CD4-positive, alpha-beta T cell (primary cell): ENCODE data around the gene ANKH. TPM values are rescaled to one million over a fixed set of nuclear protein-coding genes. Genes with fewer than 3 reads are reported as not detected.

Source experiments
- ATAC-seq: fragments of 200-7000 bp; cut with Tn5 transposase; one replicate; pipeline ENCODE4 v1.10.0; 2022; ENCODE audit warnings: mild to moderate bottlenecking; ENCODE audit not compliant: poor library complexity
- CTCF ChIA-PET: fragments of 350-600 bp; sonication (Branson Sonifier 250); formaldehyde crosslinking; loops from one replicate; lab custom pipeline; 2021; ENCODE audit warnings: antibody characterized with exemption, inconsistent platforms; lab: Charles Lee
- POLR2A ChIA-PET: fragments of 350-600 bp; sonication (Branson Sonifier 250); formaldehyde crosslinking; loops from one replicate; lab custom pipeline; 2021; ENCODE audit warnings: antibody characterized with exemption, inconsistent platforms; lab: Charles Lee
- DNase-seq, 14 experiments: peaks; one replicate each; pipeline ENCODE4 v3.0.0-alpha.2; 2013 to 2020; ENCODE audit warnings: mixed read lengths in 2 of 14
- H3K27ac ChIP-seq, 2 donors: one replicate each; pipeline versions ENCODE4 v1.5.1 to v1.7.0; 2013; ENCODE audit warnings: low read length in 2 of 2, low read depth in 1 of 2, mild to moderate bottlenecking in 1 of 2
- H3K27me3 ChIP-seq, 2 experiments: 1 replicate in 1 of 2; 2 replicates in 1 of 2; pipeline versions ENCODE4 v1.6.1 to v1.7.0; 2013; ENCODE audit warnings: low read length in 2 of 2, control low read depth in 1 of 2, mild to moderate bottlenecking in 1 of 2, moderate library complexity in 1 of 2; ENCODE audit not compliant: insufficient read depth in 2 of 2, control insufficient read depth in 1 of 2
- H3K36me3 ChIP-seq: one replicate; pipeline ENCODE4 v1.6.1; 2013; ENCODE audit warnings: low read length, control low read depth; ENCODE audit not compliant: insufficient read depth
- H3K4me1 ChIP-seq: one replicate; pipeline ENCODE4 v1.6.1; 2013; ENCODE audit warnings: low read length, control low read depth; ENCODE audit not compliant: insufficient read depth
- H3K4me3 ChIP-seq: one replicate; pipeline ENCODE4 v1.5.1; 2013; ENCODE audit warnings: mild to moderate bottlenecking, low read length, moderate library complexity
- H3K9me3 ChIP-seq, 2 experiments: 1 replicate in 1 of 2; 2 replicates in 1 of 2; pipeline versions ENCODE4 v1.6.1 to v1.7.0; 2013; ENCODE audit warnings: low read length in 2 of 2, mild to moderate bottlenecking in 2 of 2, control low read depth in 1 of 2, moderate library complexity in 1 of 2; ENCODE audit not compliant: control insufficient read depth in 1 of 2, insufficient read depth in 1 of 2
- H3K27ac Mint-ChIP-seq: one replicate; pipeline ENCODE4 v1.8.0; 2020; ENCODE audit warnings: mixed read lengths
- H3K27me3 Mint-ChIP-seq: one replicate; pipeline ENCODE4 v1.8.0; 2021; ENCODE audit warnings: mixed read lengths
- H3K36me3 Mint-ChIP-seq: one replicate; pipeline ENCODE4 v1.8.0; 2021; ENCODE audit warnings: low read depth, mixed read lengths
- H3K4me1 Mint-ChIP-seq: one replicate; pipeline ENCODE4 v1.8.0; 2021; ENCODE audit warnings: low read depth, mixed read lengths
- H3K4me3 Mint-ChIP-seq: one replicate; pipeline ENCODE4 v1.8.0; 2020; ENCODE audit warnings: mild to moderate bottlenecking, mixed read lengths
- H3K9me3 Mint-ChIP-seq: one replicate; pipeline ENCODE4 v1.8.0; 2020; ENCODE audit warnings: mixed read lengths
- CTCF ChIP-seq: fragments of 200-600 bp; IDR thresholded peaks from one replicate; pipeline ENCODE4 v1.8.0; 2022; ENCODE audit warnings: antibody characterized with exemption, mild to moderate bottlenecking
- intact Hi-C, 2 experiments: fragments of 100-400 bp; cut with DNase I in 1 of 2; cut with micrococcal nuclease in 1 of 2; formaldehyde crosslinking; loops; one replicate each; pipeline versions ENCODE4 v1.15.1 to v1.9.0; 2023 to 2025; cut with DNase I, micrococcal nuclease
- total RNA-seq, 174 experiments: library from RNA in 2 of 174; stranded (reverse) in 2 of 174; gene quantifications; one replicate each; pipeline ENCODE4 v1.2.3 and lab custom pipeline; 2021 to 2026

ANKH gene
- total RNA-seq, 2 experiments from 2014 or later, result 69.5 to 72.3 TPM

- intact Hi-C loops, result no loop called here
- H3K9me3 ChIP-seq, result no peaks in the 10 kb centered on the region
- Mint-ChIP-seq H3K4me3 (no peak overlapping the region), H3K9me3 (no peaks in the 10 kb centered on the region), H3K4me1 (peaks cover 40% of the 10 kb centered on the region), H3K27me3 (no peaks in the 10 kb centered on the region), H3K36me3 (peaks cover 71% of the 10 kb centered on the region), H3K27ac (no peak overlapping the region)
- POLR2A ChIA-PET, result interaction anchor here (0.6 to 3.6 kb wide), 2 partner anchors 11 to 15 kb away, joined by 3 to 28 read pairs; no protein-coding TSS in a partner anchor
- no peak for DNase-seq
- no peaks in the 10 kb centered on the region for H3K27me3 ChIP-seq
- ATAC-seq, result no peak
- H3K27ac ChIP-seq, result no peak overlapping the region
- no peak for TF ChIP-seq CTCF
- H3K36me3 ChIP-seq, result peaks cover 31% of the 10 kb centered on the region
- CTCF ChIA-PET, result interaction anchor here (1.1 to 1.4 kb wide), 2 partner anchors 17 to 235 kb away, joined by 3 read pairs; no protein-coding TSS in a partner anchor
- peaks cover 16% of the 10 kb centered on the region for H3K4me1 ChIP-seq
- H3K4me3 ChIP-seq, result no peak overlapping the region
Measured at GRCh38 chr5:14721990-14722656, 149.5 kb downstream of the ANKH start.

GRCh38 chr5:14720236-14720923 lies 151.2 kb downstream of the ANKH start:
- H3K9me3 ChIP-seq, result no peaks in the 10 kb centered on the region
- H3K27me3 ChIP-seq, result no peaks in the 10 kb centered on the region
- ChIA-PET POLR2A (interaction anchor here (0.8 to 3.6 kb wide), 5 partner anchors 14 to 272 kb away, joined by 3 to 28 read pairs (median 3); no protein-coding TSS in a partner anchor), CTCF (interaction anchor here (0.8 kb wide), 1 partner anchor 39 kb away, joined by 3 read pairs; no protein-coding TSS in a partner anchor)
- no peak overlapping the region for H3K27ac ChIP-seq
- H3K4me1 Mint-ChIP-seq, result peaks cover 40% of the 10 kb centered on the region
- no peaks in the 10 kb centered on the region for H3K27me3 Mint-ChIP-seq
- no peak overlapping the region for H3K4me3 Mint-ChIP-seq
- H3K4me3 ChIP-seq, result no peak overlapping the region
- H3K36me3 Mint-ChIP-seq, result peaks cover 78% of the 10 kb centered on the region
- peaks cover 45% of the 10 kb centered on the region for H3K36me3 ChIP-seq
- peak in 1 of 14 experiments; percentile 26 for DNase-seq
- TF ChIP-seq CTCF, result no peak
- H3K4me1 ChIP-seq, result peaks cover 16% of the 10 kb centered on the region
- peak overlapping the region; percentile 73 for H3K27ac Mint-ChIP-seq
- intact Hi-C loops, result no loop called here
- H3K9me3 Mint-ChIP-seq, result no peaks in the 10 kb centered on the region
- ATAC-seq, result peak; percentile 62

GRCh38 chr5:14718778-14719177 lies 152.8 kb downstream of the ANKH start:
- no peak overlapping the region for H3K4me3 Mint-ChIP-seq
- H3K36me3 ChIP-seq, result peaks cover 52% of the 10 kb centered on the region
- no peaks in the 10 kb centered on the region for H3K27me3 Mint-ChIP-seq
- intact Hi-C loops, result no loop called here
- H3K36me3 Mint-ChIP-seq, result peaks cover 83% of the 10 kb centered on the region
- H3K27me3 ChIP-seq, result no peaks in the 10 kb centered on the region
- no peak for DNase-seq
- no peaks in the 10 kb centered on the region for H3K9me3 ChIP-seq
- CTCF ChIA-PET, result no interaction called here
- H3K9me3 Mint-ChIP-seq, result no peaks in the 10 kb centered on the region
- no peak overlapping the region for H3K27ac ChIP-seq
- no peak for ATAC-seq
- no peak for TF ChIP-seq CTCF
- H3K4me1 ChIP-seq, result peaks cover 12% of the 10 kb centered on the region
- POLR2A ChIA-PET, result interaction anchor here (1.0 kb wide), 2 partner anchors 12 to 152 kb away, joined by 3 to 4 read pairs; no protein-coding TSS in a partner anchor
- no peak overlapping the region for H3K4me3 ChIP-seq
- H3K4me1 Mint-ChIP-seq, result peaks cover 40% of the 10 kb centered on the region
- H3K27ac Mint-ChIP-seq, result peak overlapping the region; percentile 73
